ENCODE results near the gene PDE1C.

PDE1C gene

GRCh38 chr7:31955641-31956040 is 114.6 kb downstream of the PDE1C start:
- Histone ChIP-seq H3K36me3 (ENCODE audit: control insufficient read depth in 1 of 2, insufficient read depth in 2 of 2, low read depth in 1 of 2, low read length in 2 of 2) (peaks cover 0 to 2% of the 10 kb centered on the region in 2 experiments), H2BK5ac (ENCODE audit: low read depth, low read length, poor library complexity, severe bottlenecking) (no peak overlapping the region), H3K4me2 (ENCODE audit: low read length, poor library complexity, severe bottlenecking) (no peak overlapping the region), H3K4ac (ENCODE audit: low read depth in 1 of 2, low read length in 2 of 2) (peak overlapping the region in 1 of 2 experiments; percentile 91), H3K79me1 (replicated peaks; ENCODE audit: low read length, poor library complexity, severe bottlenecking) (peaks cover 23% of the 10 kb centered on the region), H3K9ac (ENCODE audit: low read length) (no peak overlapping the region), H4K91ac (ENCODE audit: low read length) (no peak overlapping the region), H3K14ac (ENCODE audit: low read length in 2 of 2) (peak overlapping the region in 1 of 2 experiments; percentile 71), H3K27ac (ENCODE audit: low read length, poor library complexity, severe bottlenecking) (no peak overlapping the region), H2BK120ac (ENCODE audit: low read depth, low read length) (no peak overlapping the region), H3K23ac (ENCODE audit: low read length in 2 of 2) (no peak overlapping the region), H2BK12ac (ENCODE audit: low read length in 2 of 2) (peak overlapping the region; percentile 79 to 88), H2AFZ (ENCODE audit: low read depth, low read length) (peak overlapping the region; percentile 14), H2BK15ac (ENCODE audit: low read depth, poor library complexity, severe bottlenecking) (no peak overlapping the region), H3K4me1 (ENCODE audit: control insufficient read depth, insufficient read depth, low read depth, low read length) (peaks cover 3% of the 10 kb centered on the region), H3K27me3 (ENCODE audit: control insufficient read depth in 1 of 2, insufficient read depth in 1 of 2, low read length in 2 of 2) (no peaks in the 10 kb centered on the region), H3K9me3 (ENCODE audit: control insufficient read depth, low read length) (peaks cover 4% of the 10 kb centered on the region), H3K4me3 (ENCODE audit: insufficient read depth in 1 of 2, low read depth in 1 of 2, low read length in 2 of 2) (no peak overlapping the region), H4K8ac (ENCODE audit: low read length) (no peak overlapping the region), H3K18ac (ENCODE audit: low read depth in 1 of 2, low read length in 2 of 2) (peak overlapping the region; percentile 54 to 62), H2AK5ac (ENCODE audit: low read length, severe bottlenecking) (peak overlapping the region; percentile 91)
- 98% methylated on average over 6 of the region's 6 CpGs for WGBS
- no peak for DNase-seq

GRCh38 chr7:31955021-31955420 is 115.2 kb downstream of the PDE1C start:
- no peak for DNase-seq
- Histone ChIP-seq H2BK120ac (ENCODE audit: low read depth, low read length) (no peak overlapping the region), H3K4me1 (ENCODE audit: control insufficient read depth, insufficient read depth, low read depth, low read length) (peaks cover 3% of the 10 kb centered on the region), H3K4me3 (ENCODE audit: insufficient read depth in 1 of 2, low read depth in 1 of 2, low read length in 2 of 2) (no peak overlapping the region), H3K4me2 (ENCODE audit: low read length, poor library complexity, severe bottlenecking) (no peak overlapping the region), H4K8ac (ENCODE audit: low read length) (no peak overlapping the region), H3K9ac (ENCODE audit: low read length) (no peak overlapping the region), H3K14ac (ENCODE audit: low read length in 2 of 2) (no peak overlapping the region), H2BK5ac (ENCODE audit: low read depth, low read length, poor library complexity, severe bottlenecking) (no peak overlapping the region), H3K23ac (ENCODE audit: low read length in 2 of 2) (no peak overlapping the region), H2BK15ac (ENCODE audit: low read depth, poor library complexity, severe bottlenecking) (no peak overlapping the region), H3K18ac (ENCODE audit: low read depth in 1 of 2, low read length in 2 of 2) (no peak overlapping the region), H2AK5ac (ENCODE audit: low read length, severe bottlenecking) (no peak overlapping the region), H3K4ac (ENCODE audit: low read depth in 1 of 2, low read length in 2 of 2) (no peak overlapping the region), H2AFZ (ENCODE audit: low read depth, low read length) (no peak overlapping the region), H3K27ac (ENCODE audit: low read length, poor library complexity, severe bottlenecking) (no peak overlapping the region), H3K9me3 (ENCODE audit: control insufficient read depth, low read length) (peaks cover 4% of the 10 kb centered on the region), H3K36me3 (ENCODE audit: control insufficient read depth in 1 of 2, insufficient read depth in 2 of 2, low read depth in 1 of 2, low read length in 2 of 2) (peaks cover 0 to 2% of the 10 kb centered on the region in 2 experiments), H3K79me1 (replicated peaks; ENCODE audit: low read length, poor library complexity, severe bottlenecking) (peaks cover 25% of the 10 kb centered on the region), H3K27me3 (ENCODE audit: control insufficient read depth in 1 of 2, insufficient read depth in 1 of 2, low read length in 2 of 2) (no peaks in the 10 kb centered on the region), H2BK12ac (ENCODE audit: low read length in 2 of 2) (no peak overlapping the region), H4K91ac (ENCODE audit: low read length) (no peak overlapping the region)
- WGBS: 88% methylated on average over 5 of the region's 5 CpGs

- no peak overlapping the region for H3K4me2 ChIP-seq (ENCODE audit: low read length, poor library complexity, severe bottlenecking)
- H2BK120ac ChIP-seq (ENCODE audit: low read depth, low read length): no peak overlapping the region
- no peak overlapping the region for H2AFZ ChIP-seq (ENCODE audit: low read depth, low read length)
- H3K9me3 ChIP-seq (ENCODE audit: control insufficient read depth, low read length): peaks cover 4% of the 10 kb centered on the region
- H3K79me1 ChIP-seq (replicated peaks; ENCODE audit: low read length, poor library complexity, severe bottlenecking): peaks cover 24% of the 10 kb centered on the region
- H4K8ac ChIP-seq (ENCODE audit: low read length): no peak overlapping the region
- no peak overlapping the region for H3K4ac ChIP-seq (ENCODE audit: low read depth in 1 of 2, low read length in 2 of 2)
- peaks cover 0 to 2% of the 10 kb centered on the region in 2 experiments for H3K36me3 ChIP-seq (ENCODE audit: control insufficient read depth in 1 of 2, insufficient read depth in 2 of 2, low read depth in 1 of 2, low read length in 2 of 2)
- H2BK12ac ChIP-seq (ENCODE audit: low read length in 2 of 2): no peak overlapping the region
- no peak overlapping the region for H3K9ac ChIP-seq (ENCODE audit: low read length)
- WGBS: 100% methylated on average over 1 of the region's 2 CpGs
- no peak overlapping the region for H2BK15ac ChIP-seq (ENCODE audit: low read depth, poor library complexity, severe bottlenecking)
- no peak overlapping the region for H4K91ac ChIP-seq (ENCODE audit: low read length)
- H3K4me1 ChIP-seq (ENCODE audit: control insufficient read depth, insufficient read depth, low read depth, low read length): peaks cover 3% of the 10 kb centered on the region
- no peak overlapping the region for H3K18ac ChIP-seq (ENCODE audit: low read depth in 1 of 2, low read length in 2 of 2)
- no peak for DNase-seq
- no peak overlapping the region for H3K23ac ChIP-seq (ENCODE audit: low read length in 2 of 2)
- H2BK5ac ChIP-seq (ENCODE audit: low read depth, low read length, poor library complexity, severe bottlenecking): no peak overlapping the region
- H3K27ac ChIP-seq (ENCODE audit: low read length, poor library complexity, severe bottlenecking): no peak overlapping the region
- H3K4me3 ChIP-seq (ENCODE audit: insufficient read depth in 1 of 2, low read depth in 1 of 2, low read length in 2 of 2): no peak overlapping the region
- H2AK5ac ChIP-seq (ENCODE audit: low read length, severe bottlenecking): no peak overlapping the region
- no peaks in the 10 kb centered on the region for H3K27me3 ChIP-seq (ENCODE audit: control insufficient read depth in 1 of 2, insufficient read depth in 1 of 2, low read length in 2 of 2)
- no peak overlapping the region for H3K14ac ChIP-seq (ENCODE audit: low read length in 2 of 2)
Observed at GRCh38 chr7:31954500-31954899, 115.7 kb downstream of the PDE1C start.

- H3K14ac ChIP-seq (ENCODE audit: low read length in 2 of 2): no peak overlapping the region
- H3K27ac ChIP-seq (ENCODE audit: low read length, poor library complexity, severe bottlenecking): no peak overlapping the region
- H3K4me1 ChIP-seq (ENCODE audit: control insufficient read depth, insufficient read depth, low read depth, low read length): peaks cover 3% of the 10 kb centered on the region
- no peak overlapping the region for H2BK15ac ChIP-seq (ENCODE audit: low read depth, poor library complexity, severe bottlenecking)
- no peak overlapping the region for H2BK12ac ChIP-seq (ENCODE audit: low read length in 2 of 2)
- H3K4me2 ChIP-seq (ENCODE audit: low read length, poor library complexity, severe bottlenecking): no peak overlapping the region
- peaks cover 0 to 2% of the 10 kb centered on the region in 2 experiments for H3K36me3 ChIP-seq (ENCODE audit: control insufficient read depth in 1 of 2, insufficient read depth in 2 of 2, low read depth in 1 of 2, low read length in 2 of 2)
- H2AFZ ChIP-seq (ENCODE audit: low read depth, low read length): no peak overlapping the region
- H3K4me3 ChIP-seq (ENCODE audit: insufficient read depth in 1 of 2, low read depth in 1 of 2, low read length in 2 of 2): no peak overlapping the region
- no peak for DNase-seq
- H3K27me3 ChIP-seq (ENCODE audit: control insufficient read depth in 1 of 2, insufficient read depth in 1 of 2, low read length in 2 of 2): no peaks in the 10 kb centered on the region
- H3K9me3 ChIP-seq (ENCODE audit: control insufficient read depth, low read length): peaks cover 4% of the 10 kb centered on the region
- no peak overlapping the region for H3K18ac ChIP-seq (ENCODE audit: low read depth in 1 of 2, low read length in 2 of 2)
- H3K9ac ChIP-seq (ENCODE audit: low read length): no peak overlapping the region
- H3K79me1 ChIP-seq (replicated peaks; ENCODE audit: low read length, poor library complexity, severe bottlenecking): peaks cover 24% of the 10 kb centered on the region
- no peak overlapping the region for H4K8ac ChIP-seq (ENCODE audit: low read length)
- no peak overlapping the region for H3K23ac ChIP-seq (ENCODE audit: low read length in 2 of 2)
- H2BK5ac ChIP-seq (ENCODE audit: low read depth, low read length, poor library complexity, severe bottlenecking): no peak overlapping the region
- no peak overlapping the region for H4K91ac ChIP-seq (ENCODE audit: low read length)
- 100% methylated on average over 2 of the region's 2 CpGs for WGBS
- no peak overlapping the region for H3K4ac ChIP-seq (ENCODE audit: low read depth in 1 of 2, low read length in 2 of 2)
- H2AK5ac ChIP-seq (ENCODE audit: low read length, severe bottlenecking): no peak overlapping the region
- no peak overlapping the region for H2BK120ac ChIP-seq (ENCODE audit: low read depth, low read length)
Observed at GRCh38 chr7:31953432-31953831, 116.8 kb downstream of the PDE1C start.

Data from mesenchymal stem cell (in vitro differentiated cells and primary cell).